GM19193 (cell line): Measurements from ENCODE around the gene ARHGEF3.

Source experiments
- POLR2A ChIP-seq: IDR thresholded peaks from 4 replicates; pipeline ENCODE4 v1.6.1; 2011; ENCODE audit not compliant: insufficient read depth, insufficient read length; ENCODE audit errors: extremely low read depth

Gene ARHGEF3

GRCh38 chr3:56811546-56812202 is 9.9 kb upstream of the ARHGEF3 start:
- no peak for TF ChIP-seq POLR2A

DNA sequence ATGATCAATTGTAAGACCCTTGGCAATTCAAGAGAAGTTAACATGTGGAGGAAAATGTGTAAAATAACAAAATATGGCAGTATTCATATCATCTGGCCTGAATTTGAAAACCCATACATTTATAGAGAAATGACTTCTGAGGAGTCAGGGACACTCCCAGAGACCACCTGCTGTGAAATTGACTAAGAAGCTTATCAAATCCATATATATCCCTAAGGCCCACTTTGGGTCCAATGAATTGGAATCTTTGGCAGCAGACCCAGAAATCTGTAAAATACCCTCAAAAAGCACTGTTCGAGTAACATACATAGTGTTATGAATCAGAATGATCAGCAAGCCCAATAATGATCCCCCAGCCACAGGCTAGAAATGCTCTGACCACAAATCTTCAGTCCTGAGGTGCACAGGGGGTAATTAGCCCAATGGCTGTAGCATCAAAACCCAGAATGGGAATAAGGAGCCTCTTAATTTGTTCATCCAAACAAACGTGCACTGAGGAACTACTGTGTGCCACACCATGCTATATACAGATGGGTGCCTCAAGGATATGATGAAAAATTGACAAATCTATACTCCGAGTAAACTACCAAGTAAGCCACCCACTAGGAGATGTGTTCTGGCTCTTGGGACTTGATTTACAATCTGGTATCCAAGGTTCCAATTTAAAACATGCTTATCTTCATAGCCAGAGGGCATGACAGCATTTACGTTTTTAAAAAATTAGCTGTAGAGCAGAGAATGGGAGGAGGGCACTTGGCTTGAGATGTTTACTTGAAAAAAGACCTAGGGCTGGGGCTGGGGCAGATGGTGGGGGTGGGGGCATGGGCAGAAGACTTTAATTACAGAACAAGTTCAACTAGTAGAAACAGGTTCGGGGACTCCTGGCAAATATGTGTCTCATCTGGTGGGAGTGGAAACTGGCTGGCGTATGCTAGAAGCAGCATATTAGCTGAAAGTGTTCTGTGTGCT is 9.1 kb upstream of the ARHGEF3 start:
- TF ChIP-seq POLR2A: no peak

GRCh38 chr3:56806407-56806806 is 4.7 kb upstream of the ARHGEF3 start:
- no peak for TF ChIP-seq POLR2A

- TF ChIP-seq POLR2A: no peak
Observed at GRCh38 chr3:56802790-56803189, 1.0 kb upstream of the ARHGEF3 start.

GRCh38 chr3:56802378-56802745 is 613 bp upstream of the ARHGEF3 start:
- no peak for TF ChIP-seq POLR2A

DNA sequence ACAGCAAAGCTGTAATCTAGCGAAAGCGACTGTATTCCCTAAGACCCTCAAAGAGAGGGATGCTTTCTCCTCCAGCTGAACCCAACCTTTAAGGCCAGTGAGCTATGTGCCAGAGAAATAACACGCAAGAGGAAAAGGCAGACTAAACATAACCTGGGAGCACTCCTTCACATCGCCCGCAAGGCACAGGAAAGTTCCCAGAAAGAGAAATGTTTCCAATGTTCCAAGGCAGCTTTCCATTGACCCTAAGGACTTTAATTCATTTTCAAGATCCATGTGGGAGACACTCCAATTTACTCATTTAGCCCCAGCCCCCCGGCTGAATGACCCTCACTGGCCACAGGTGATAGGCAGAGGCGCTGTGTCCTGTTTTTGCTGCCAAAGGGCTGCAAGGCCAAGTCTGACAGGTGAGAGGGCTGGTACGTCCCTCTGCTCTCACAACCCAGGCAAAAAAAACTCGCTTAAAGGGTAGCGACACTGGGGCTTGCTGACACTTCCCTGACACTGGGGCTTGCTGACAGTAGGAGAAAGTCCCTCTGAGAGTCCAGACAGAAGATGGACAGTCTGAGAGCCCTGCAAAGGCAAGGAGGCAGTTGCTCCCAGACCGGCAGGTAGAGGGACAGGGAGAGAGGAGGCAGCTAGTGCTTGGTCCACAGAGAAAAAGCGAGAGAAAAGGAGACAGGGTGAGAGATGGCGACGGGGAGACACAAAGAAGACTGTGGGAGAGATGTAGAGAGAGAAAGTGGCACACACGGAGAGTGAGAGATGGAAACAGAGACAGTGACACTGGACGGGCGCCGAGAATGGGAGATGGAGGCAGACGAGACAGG is 702 bp downstream of the ARHGEF3 start:
- TF ChIP-seq POLR2A: no peak

DNA sequence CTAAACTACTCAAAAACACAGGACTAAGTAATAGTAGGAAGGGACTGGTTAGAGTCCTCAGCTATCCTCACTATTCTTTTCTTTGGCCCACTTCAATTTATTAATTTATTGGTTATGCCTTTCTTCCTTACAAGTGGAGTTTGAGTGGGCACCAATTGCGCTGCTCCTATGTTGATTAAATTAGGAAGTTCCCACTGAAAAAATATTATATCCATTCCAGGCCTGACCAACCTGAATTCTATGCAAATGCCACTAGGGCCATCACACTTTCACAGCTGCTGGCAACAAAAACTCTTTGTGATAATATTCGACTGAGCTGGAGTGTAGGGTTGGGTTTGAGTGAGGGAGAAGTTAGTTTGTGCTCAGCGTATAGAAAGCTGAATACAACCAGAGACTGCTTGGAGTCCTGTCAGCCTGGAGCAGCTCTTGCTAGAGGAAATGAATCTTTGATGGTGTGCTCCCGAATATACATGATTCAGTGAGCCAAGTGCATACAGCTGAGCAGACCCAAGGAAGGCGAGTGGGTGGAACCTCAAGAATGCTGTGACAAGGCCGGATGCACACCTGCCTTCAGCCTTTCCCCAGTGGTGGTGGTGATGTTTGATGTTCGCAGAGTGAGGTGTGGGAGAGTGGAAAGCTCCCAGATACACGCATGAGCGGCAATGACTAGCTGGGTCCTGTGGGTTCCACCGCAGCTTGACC is 1.5 kb downstream of the ARHGEF3 start:
- no peak for TF ChIP-seq POLR2A

GRCh38 chr3:56799251-56799882 is 2.4 kb downstream of the ARHGEF3 start:
- TF ChIP-seq POLR2A: no peak

DNA sequence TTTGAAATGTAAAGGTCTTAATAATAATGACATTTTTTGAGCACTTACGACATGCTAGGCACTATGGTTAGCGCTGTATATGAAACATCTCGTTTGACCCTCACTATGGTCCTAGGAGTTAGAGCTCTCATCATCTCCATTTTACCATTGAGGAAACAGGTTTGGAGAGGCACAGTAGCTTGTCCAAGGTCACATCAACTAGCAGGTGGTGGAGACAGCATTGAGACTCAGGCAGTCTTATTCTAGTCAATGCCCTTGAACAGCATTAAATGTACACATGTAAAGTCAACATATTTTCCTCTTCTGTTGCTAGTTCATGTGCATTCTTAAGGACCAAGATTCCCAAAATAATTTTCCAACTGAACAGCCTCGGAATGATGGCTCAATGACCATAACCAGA is 4.8 kb downstream of the ARHGEF3 start:
- no peak for TF ChIP-seq POLR2A

DNA sequence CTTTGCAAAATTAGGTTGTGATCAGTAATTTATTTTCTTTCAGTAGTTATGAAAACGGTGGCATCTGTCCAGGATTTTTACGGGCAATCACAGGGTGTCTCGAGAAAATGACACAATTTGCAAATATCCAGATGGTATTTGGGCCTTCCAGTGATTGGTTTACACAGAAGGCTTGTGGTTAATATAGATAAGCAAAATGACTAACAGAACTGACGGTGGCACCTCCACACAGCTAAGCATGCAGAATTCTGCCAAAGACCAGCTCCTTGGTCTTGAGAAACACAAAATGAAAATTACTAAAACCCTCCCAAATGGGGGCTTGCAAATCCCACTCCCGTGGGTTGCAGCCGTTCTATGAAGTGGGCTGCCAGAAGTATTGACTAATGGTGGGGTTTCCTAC is 5.5 kb downstream of the ARHGEF3 start:
- no peak for TF ChIP-seq POLR2A

- no peak for TF ChIP-seq POLR2A
Observed at GRCh38 chr3:56795829-56796185, 5.9 kb downstream of the ARHGEF3 start.

GRCh38 chr3:56795097-56795828 is 6.5 kb downstream of the ARHGEF3 start:
- no peak for TF ChIP-seq POLR2A

- TF ChIP-seq POLR2A: no peak
Observed at GRCh38 chr3:56792193-56792592, 9.6 kb downstream of the ARHGEF3 start.
